OCI-LY7 (cell line): ENCODE measurements around the gene LRFN2. TPM values are rescaled to one million over a fixed set of nuclear protein-coding genes. Genes with fewer than 3 reads are reported as not detected.

Source experiments
- BruUV-seq: library from RNA; stranded (reverse); fragments of 400-500 nt; replicated peaks from 2 replicates; lab custom pipeline; 2021; lab: Mats Ljungman, UMichigan
- CTCF ChIA-PET: fragments of 300-600 bp; sonication (Branson Sonifier 250); formaldehyde crosslinking; loops from one replicate; lab custom pipeline; 2022; ENCODE audit warnings: antibody characterized with exemption; ENCODE audit not compliant: unreplicated experiment; lab: Charles Lee
- POLR2A ChIA-PET: fragments of 300-600 bp; sonication (Branson Sonifier 250); formaldehyde crosslinking; loops from one replicate; lab custom pipeline; 2022; ENCODE audit warnings: antibody characterized with exemption; lab: Charles Lee
- DNase-seq: peaks from one replicate; pipeline ENCODE4 v3.0.0-alpha.2; 2015; ENCODE audit warnings: low spot score
- H2AFZ ChIP-seq: fragments of 200-600 bp; sonication (generic), shearing (Covaris generic); 2 replicates; pipeline ENCODE4 v1.6.1; 2014; ENCODE audit warnings: mild to moderate bottlenecking, antibody characterized with exemption, low read length, moderate library complexity
- H3K27ac ChIP-seq: fragments of 200-600 bp; sonication (generic); 2 replicates; pipeline ENCODE4 v1.5.1; 2014; ENCODE audit warnings: mixed run types, low read depth, mild to moderate bottlenecking, moderate library complexity, low read length, inconsistent platforms; ENCODE audit not compliant: poor library complexity, severe bottlenecking
- H3K36me3 ChIP-seq: fragments of 200-600 bp; sonication (generic); 2 replicates; pipeline ENCODE4 v1.6.1; 2014; ENCODE audit warnings: mild to moderate bottlenecking, antibody characterized with exemption, low read length, moderate library complexity, mixed read lengths; ENCODE audit not compliant: insufficient read depth
- H3K4me1 ChIP-seq: fragments of 200-600 bp; sonication (generic); 2 replicates; pipeline ENCODE4 v1.5.1; 2014; ENCODE audit warnings: mild to moderate bottlenecking, low read length; ENCODE audit not compliant: insufficient read depth, poor library complexity, severe bottlenecking
- H3K4me2 ChIP-seq: fragments of 200-600 bp; sonication (generic); 2 replicates; pipeline ENCODE4 v1.6.1; 2014; ENCODE audit warnings: mild to moderate bottlenecking, low read length
- H3K4me3 ChIP-seq: fragments of 200-600 bp; sonication (generic); 2 replicates; pipeline ENCODE4 v1.5.1; 2014; ENCODE audit warnings: mild to moderate bottlenecking, low read depth, low read length; ENCODE audit not compliant: poor library complexity, severe bottlenecking
- H3K79me2 ChIP-seq: fragments of 200-600 bp; sonication (generic); 2 replicates; pipeline ENCODE4 v1.6.1; 2016; ENCODE audit warnings: low read depth, mild to moderate bottlenecking, low read length, moderate library complexity, mixed read lengths; ENCODE audit not compliant: insufficient read depth
- H3K9me2 ChIP-seq: fragments of 200-600 bp; sonication (generic); 2 replicates; pipeline ENCODE4 v1.6.1; 2016; ENCODE audit warnings: mild to moderate bottlenecking, low read length, mixed read lengths; ENCODE audit not compliant: insufficient read depth
- H3K9me3 ChIP-seq: fragments of 200-600 bp; sonication (generic); 2 replicates; pipeline ENCODE4 v1.6.1; 2014; ENCODE audit warnings: mild to moderate bottlenecking, mixed run types, low read length, mixed read lengths
- H4K20me1 ChIP-seq: fragments of 200-600 bp; sonication (generic); 2 replicates; pipeline ENCODE4 v1.6.1; 2014; ENCODE audit warnings: mild to moderate bottlenecking, antibody characterized with exemption, low read length, moderate library complexity, mixed read lengths; ENCODE audit not compliant: insufficient read depth
- CTCF ChIP-seq: fragments of 200-600 bp; sonication (generic); conservative IDR thresholded peaks from 2 replicates; pipeline ENCODE4 v1.5.1; 2014; ENCODE audit warnings: mild to moderate bottlenecking, antibody characterized with exemption, low read length, moderate library complexity, mixed read lengths
- EZH2phosphoT487 ChIP-seq: fragments of 200-600 bp; sonication (generic); IDR thresholded peaks from 2 replicates; pipeline ENCODE4 v1.6.1; 2018; ENCODE audit warnings: low read depth, borderline replicate concordance, mild to moderate bottlenecking, mixed run types, antibody characterized with exemption, low read length, moderate library complexity, mixed read lengths
- intact Hi-C: fragments of 100-400 bp; cut with micrococcal nuclease; formaldehyde crosslinking; loops from one replicate; pipeline ENCODE4 v1.10.0; 2022; ENCODE audit not compliant: unreplicated experiment
- total RNA-seq, 2 experiments: library from RNA; depleted of rRNA in 1 of 2; stranded (reverse); fragments of >200 nt in 1 of 2; shearing (Covaris generic) in 1 of 2; gene quantifications; 2 replicates each; pipeline ENCODE4 v1.2.3, GENCODE V29; 2014 to 2022

The LRFN2 gene
- total RNA-seq, 2 experiments from 2014 or later: not detected

GRCh38 chr6:40588480-40588879, 1.3 kb upstream of the LRFN2 start:
- POLR2A ChIA-PET: no interaction called here
- Histone ChIP-seq H4K20me1 (no peaks in the 10 kb centered on the region), H3K79me2 (no peaks in the 10 kb centered on the region), H3K9me3 (no peaks in the 10 kb centered on the region), H3K4me3 (no peak overlapping the region), H3K4me2 (no peak overlapping the region), H2AFZ (no peak overlapping the region), H3K27ac (no peak overlapping the region), H3K36me3 (no peaks in the 10 kb centered on the region), H3K4me1 (no peaks in the 10 kb centered on the region), H3K9me2 (no peaks in the 10 kb centered on the region)
- intact Hi-C loops: no loop called here
- CTCF ChIA-PET: interaction anchor here (0.6 kb wide), 1 partner anchor 12 kb away, joined by 3 read pairs; no protein-coding TSS in a partner anchor
- no peak for TF ChIP-seq CTCF
- TF ChIP-seq EZH2phosphoT487: no peak
- BruUV-seq: no TSS peak
- DNase-seq: no peak

GRCh38 chr6:40588070-40588384, 863 bp upstream of the LRFN2 start:
- DNase-seq: no peak
- H3K27ac ChIP-seq: no peak overlapping the region
- no TSS peak for BruUV-seq
- no peaks in the 10 kb centered on the region for H3K36me3 ChIP-seq
- H3K9me2 ChIP-seq: no peaks in the 10 kb centered on the region
- H3K79me2 ChIP-seq: no peaks in the 10 kb centered on the region
- POLR2A ChIA-PET: no interaction called here
- H3K4me1 ChIP-seq: no peaks in the 10 kb centered on the region
- intact Hi-C loops: no loop called here
- no peak overlapping the region for H3K4me2 ChIP-seq
- no peak overlapping the region for H2AFZ ChIP-seq
- no peaks in the 10 kb centered on the region for H3K9me3 ChIP-seq
- CTCF ChIA-PET: interaction anchor here (0.6 kb wide), 1 partner anchor 13 kb away, joined by 3 read pairs; no protein-coding TSS in a partner anchor
- no peaks in the 10 kb centered on the region for H4K20me1 ChIP-seq
- TF ChIP-seq CTCF (no peak), EZH2phosphoT487 (no peak)
- H3K4me3 ChIP-seq: no peak overlapping the region

- no peaks in the 10 kb centered on the region for H4K20me1 ChIP-seq
- no peaks in the 10 kb centered on the region for H3K9me3 ChIP-seq
- H3K4me1 ChIP-seq: no peaks in the 10 kb centered on the region
- H3K9me2 ChIP-seq: no peaks in the 10 kb centered on the region
- H3K4me3 ChIP-seq: no peak overlapping the region
- H3K79me2 ChIP-seq: no peaks in the 10 kb centered on the region
- no peaks in the 10 kb centered on the region for H3K36me3 ChIP-seq
- no TSS peak for BruUV-seq
- H2AFZ ChIP-seq: no peak overlapping the region
- ChIA-PET CTCF (no interaction called here), POLR2A (no interaction called here)
- no peak for TF ChIP-seq EZH2phosphoT487
- no peak for TF ChIP-seq CTCF
- no peak overlapping the region for H3K27ac ChIP-seq
- DNase-seq: no peak
- intact Hi-C loops: no loop called here
- H3K4me2 ChIP-seq: no peak overlapping the region
Observed at GRCh38 chr6:40586369-40587201, 579 bp downstream of the LRFN2 start.
